GM21367 (cell line): ENCODE measurements around the gene NSG1.

Experiments used
- ATAC-seq: cut with Tn5 transposase; IDR thresholded peaks from one replicate; pipeline ENCODE4 v1.9.1; 2021; ENCODE audit not compliant: unreplicated experiment

Gene NSG1

DNA sequence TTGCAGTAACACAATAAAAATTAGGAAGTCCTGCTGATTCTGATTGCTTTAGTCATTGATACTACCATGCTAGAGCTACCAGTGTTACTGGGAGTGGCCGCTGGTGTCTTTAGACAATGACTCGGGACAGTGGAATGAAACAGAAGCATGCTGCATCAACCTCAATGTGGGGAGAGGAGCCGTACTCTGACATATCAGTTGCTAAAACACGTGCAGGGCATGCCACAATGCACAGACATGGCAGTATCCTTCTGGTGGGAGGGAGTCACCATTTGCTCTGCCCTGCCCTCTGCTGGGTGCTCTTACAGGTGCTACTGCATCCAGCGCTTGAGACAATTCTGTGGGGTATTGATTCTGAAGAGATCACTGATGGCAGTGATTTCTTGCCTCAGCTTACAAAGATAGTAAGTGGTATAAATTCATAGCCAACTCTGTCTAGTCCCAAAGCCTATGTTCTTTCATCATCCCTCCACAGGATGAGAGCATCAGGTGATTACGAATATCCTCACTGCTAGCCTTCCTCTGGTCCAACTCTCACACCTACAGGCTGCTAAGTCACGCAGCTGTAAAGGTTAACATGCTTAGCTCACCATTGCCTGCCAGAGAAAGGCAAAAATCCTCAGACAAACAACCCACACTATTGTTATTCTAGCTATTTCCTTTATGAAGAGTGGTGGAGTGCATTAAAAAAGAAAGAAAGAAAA, 43.7 kb downstream of the NSG1 start:
- peak; percentile 77 for ATAC-seq

DNA sequence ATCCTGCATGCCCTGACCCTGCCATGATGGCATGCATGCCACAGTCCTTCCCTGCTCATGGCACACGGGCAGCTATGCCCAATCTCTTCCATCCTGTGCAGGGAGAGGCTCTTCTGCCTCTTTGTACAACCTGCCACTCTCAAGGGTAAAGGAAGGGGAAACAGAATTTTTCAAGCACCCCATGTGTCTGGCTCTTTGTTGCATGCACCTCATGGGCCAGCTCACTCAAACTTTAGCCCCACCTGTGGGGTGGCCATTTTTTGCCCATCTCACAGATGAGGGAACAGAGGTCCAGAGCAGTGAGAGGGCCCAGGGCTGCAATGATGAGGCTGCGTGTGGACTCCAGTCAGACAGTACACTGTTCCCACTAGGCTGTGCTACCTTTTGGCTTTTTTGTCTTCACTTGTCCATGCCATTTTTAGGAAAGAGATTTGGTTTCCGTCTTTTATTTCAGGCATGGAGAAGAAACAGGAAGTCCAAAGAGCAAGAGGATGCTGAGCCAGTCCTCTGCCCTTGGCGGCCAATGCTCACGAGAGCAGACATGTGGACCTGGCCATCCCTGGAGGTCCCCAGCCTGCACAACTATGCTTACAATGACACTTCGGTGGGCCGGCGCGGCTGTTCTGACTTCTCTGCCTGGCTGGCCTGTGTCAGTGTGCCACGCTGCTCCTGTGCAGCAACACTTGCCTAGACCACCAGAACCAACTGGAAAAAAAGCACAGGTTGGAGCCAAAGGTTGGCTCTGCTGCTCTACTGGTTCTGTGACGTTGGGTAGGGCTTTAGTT, 45.6 kb downstream of the NSG1 start:
- no peak for ATAC-seq

DNA sequence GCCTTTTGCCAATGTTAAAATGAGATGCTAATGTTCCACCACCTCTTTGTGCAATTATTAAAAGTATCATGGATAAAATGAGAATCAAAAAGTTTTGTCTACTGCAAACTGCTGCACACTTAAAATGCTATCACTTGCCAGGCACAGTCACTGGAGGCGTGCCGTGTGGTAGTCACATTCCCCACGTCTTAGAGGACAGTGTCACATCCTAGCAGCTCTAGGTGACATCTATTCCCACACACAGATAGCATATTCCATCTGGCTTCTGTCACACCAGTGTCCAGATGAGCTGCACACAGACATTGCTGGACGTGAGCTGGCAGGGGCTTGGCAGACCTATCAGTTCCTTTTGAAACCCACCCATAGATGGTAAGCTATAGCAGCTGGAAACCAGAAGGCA, 47.0 kb downstream of the NSG1 start:
- ATAC-seq: no peak

DNA sequence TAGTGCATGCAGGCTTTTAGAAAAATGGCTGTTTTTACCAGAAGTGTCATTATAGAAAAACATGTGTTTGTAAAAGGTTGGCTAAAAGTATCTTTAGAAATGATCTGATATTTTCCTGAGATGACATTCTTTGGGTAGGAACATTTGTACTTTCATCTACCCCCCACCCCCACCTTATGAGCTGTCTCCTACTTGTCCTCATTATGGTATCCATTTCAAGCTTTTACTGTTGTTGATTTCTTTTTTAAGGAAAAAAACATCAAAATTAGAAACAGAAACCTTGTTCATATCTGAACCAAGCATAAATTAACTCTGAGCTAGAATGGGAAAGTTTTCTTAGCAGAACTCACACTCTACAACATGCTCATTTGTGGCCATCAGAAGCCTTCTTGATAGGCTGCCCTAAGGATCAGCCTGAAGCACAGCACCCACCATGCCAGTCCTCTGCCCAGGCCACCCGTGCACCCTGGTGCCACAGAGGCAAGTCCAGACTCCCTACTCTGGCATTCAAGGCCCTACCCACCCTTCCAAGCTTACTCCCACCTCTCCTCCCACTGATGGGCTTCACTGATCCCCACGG, 49.4 kb downstream of the NSG1 start:
- no peak for ATAC-seq

DNA sequence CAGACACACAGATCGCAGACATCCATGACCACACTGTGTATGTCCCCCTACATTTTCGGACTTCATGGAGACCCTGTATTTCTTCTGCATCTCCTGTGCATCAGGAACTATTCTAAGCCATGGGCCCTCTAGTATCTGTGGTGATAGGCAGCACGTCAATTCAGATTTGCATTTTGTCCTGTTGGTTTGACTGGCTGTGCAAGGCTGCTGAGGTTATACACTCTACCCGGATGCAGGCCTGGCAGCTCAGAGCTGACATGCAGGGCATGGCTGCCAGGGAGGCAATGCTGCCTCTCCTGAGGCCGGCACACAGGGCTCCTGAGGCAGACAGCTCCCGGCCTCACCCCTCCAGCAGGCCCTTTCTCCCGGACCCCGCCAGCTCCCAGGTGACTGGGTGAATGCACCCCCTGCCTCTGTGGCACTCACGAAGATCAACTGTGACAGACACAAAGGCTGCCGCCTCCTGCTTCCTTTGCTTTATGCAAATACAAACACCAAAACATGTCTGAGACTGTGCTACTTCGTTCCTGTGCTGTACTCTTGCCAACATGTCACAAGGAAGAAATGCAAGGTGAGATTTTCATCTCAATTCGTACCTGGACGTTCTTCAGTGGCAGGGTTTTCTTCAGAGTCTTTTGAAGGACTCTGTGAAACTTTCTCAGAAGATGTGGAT, 51.0 kb downstream of the NSG1 start:
- ATAC-seq: no peak

DNA sequence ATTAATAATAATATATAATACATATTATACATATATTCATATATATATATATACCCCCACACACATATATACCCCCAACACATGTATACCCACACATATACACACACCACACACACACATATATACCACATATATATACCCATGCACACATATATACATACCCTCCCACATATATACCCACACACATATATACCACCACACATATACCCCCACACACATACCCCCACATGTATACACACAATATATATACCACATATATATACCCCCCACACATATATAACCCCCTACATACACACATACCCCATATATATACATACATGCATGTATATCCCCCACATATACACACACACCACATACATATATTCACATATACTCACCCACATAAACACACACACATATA, 52.0 kb downstream of the NSG1 start:
- no peak for ATAC-seq

DNA sequence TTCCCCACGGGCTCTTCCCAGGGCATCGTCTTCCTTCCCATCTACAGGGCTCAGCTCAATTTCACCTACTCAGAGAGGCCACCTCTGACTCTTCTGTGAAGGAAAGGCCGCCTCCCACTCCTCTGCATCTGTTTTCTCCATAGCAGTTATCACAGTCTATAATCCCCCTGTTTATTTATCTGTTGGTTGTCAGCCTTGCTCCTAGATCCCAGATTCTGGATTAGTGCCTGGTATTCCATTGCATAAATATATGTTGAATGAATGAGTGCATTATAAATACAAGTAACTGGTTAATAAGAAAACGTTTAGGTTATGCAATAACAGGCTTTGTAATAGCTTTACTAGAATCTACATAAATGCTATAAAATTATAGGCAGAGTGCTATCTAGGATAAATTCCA, 52.9 kb downstream of the NSG1 start:
- ATAC-seq: no peak

DNA sequence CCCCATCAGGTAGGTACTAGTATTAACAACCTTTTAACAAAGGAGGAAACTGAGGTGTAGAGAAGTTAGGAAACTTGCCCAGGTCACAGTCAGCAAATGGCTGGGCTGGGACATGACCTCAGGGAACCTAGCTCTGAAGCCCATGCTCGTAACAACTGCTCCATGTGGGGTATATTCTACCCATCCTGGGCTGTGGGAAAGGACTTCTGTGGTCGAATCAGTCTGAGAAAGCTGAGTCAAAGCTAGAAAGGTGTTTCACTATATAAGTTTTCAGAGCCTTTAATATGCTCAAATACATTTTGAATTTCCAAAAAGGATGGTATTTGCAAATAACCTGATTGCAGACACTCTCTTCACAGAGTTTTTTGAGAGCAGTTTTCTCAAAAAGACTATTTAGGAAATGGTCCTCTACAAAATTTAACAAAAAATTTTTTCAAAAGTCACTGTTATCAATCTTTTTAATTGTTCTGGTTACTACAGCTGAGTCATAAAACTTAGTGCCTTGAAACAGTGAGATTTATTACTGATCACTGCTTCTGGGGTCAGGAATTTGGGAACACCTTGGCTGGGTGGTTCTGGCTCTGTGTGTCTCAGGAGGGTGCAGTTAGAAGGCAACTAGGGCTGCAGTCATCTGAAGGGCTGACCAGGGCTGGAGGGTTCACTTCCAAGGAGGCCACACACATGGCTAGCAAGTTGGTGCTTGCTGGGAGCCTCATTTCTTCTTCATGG, 53.6 kb downstream of the NSG1 start:
- no peak for ATAC-seq

DNA sequence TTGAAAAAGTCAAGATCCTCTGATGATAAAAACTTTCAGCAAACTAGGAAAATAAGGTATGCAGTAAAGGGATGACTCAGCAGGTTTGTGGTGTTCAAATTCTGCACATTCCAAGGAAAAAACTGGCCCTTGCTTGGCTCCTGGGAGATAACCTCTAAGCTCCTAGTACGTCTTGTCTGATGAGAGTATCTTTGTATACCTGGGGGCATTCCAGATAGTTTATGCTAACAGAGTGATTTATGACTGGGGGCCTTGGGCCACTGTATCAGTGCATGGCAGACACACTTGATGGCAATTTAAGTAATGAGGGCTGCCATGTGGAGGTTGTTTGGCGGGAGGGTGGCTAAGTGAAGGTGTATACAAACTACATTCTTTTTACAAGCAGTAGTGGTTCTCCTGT, 56.9 kb downstream of the NSG1 start:
- ATAC-seq: no peak

DNA sequence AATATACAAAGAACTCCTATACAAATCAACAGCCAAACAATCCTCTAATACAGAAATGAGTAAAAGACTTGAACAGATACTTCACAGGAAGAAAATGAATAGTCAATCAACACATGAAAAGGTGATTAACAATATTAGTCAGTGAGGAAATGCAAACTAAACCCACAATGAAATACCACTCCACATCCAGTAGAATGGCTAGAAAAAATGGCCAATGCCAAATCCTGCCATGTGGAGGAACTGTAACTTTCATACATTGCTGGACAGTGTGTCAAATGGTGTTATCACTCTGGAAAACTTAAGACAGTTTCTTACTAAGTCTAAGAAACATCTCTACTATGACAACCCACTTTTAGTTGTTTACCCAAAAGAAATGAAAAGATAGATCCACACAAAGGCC, 59.5 kb downstream of the NSG1 start:
- ATAC-seq: no peak

DNA sequence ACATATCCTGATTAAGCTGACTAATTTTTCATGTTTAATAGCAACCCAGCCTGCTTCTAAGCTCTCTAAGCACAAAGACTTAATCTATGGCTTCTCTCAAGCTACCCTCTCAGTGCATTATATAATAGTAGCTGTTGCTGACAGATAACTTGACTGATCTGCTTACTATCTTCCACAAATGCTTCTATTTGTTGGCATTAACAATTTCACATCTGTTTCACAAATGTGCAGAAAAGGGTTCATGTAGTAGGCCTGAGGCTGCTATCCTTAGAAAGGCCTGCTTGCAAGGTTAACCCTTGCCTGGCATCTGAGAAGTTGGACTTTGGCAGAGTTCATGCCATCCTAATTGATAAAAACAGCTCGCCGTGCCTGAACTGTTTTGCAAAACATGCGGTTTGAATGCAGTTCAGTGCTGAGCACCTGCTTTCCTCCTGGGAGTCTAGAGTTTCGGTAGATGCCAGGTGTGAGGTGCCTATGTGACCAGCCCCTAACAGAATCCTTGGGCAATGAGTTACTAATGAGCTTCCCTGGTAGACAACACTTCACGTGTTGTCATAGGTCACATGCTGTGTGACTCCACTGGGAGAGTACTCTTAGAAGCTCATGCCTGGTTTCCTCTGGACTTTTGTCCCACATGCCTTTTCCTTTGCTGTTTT, 68.4 kb downstream of the NSG1 start:
- peak; percentile 74 for ATAC-seq

DNA sequence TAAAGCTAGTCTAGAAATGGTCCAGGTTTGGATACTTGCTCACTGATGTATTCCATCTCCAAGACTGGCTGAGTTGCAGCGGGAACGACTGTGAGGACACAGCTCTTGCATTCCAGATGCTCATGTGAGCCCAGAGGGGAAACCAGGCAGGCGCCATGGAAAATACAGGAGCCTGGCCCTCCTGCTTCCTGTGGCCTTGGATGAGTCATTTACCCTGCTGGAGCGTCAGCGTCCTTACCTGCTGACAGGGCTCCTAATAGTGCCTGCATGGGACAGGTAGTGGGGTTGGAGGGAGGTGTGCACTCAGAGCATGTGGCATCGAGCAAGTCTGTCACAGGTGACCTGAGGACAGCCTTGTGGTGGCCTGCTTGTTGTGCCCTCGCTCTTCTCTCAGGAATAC, 69.4 kb downstream of the NSG1 start:
- ATAC-seq: no peak

DNA sequence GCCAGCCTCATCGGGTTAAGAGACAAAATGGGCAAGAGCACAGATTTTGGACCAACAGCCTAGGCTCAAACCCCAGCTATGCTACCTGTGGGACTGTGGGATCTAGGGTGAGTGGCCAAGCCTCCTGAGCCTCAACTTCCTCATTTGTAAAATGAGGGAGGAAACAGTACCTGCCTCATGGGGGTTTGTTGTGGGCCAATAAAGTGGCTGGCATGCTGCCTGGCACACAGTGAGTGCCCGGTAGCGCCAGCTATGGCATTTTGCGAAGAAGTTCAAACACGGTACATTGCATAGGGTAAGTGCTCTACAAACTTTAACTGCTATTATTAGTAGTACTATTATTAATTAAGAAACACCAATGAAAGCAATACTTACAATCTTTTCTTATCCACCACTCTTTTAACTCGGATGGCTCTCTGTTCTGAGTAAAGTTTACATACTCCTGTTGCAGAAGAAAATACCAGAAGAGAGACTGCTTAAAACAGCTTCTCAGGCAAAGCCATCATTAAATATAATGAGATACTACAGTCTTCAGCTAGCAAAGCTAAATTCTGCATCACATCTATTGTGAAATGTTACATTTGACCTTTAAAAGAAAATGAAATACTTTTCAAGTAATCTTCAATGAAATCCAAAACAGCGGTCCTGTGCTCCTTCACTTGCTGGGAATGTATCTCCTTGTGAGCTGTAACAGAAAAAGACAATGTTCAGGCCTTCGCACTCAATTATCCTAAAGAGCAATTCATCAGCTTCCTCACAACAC, 70.1 kb downstream of the NSG1 start:
- no peak for ATAC-seq

DNA sequence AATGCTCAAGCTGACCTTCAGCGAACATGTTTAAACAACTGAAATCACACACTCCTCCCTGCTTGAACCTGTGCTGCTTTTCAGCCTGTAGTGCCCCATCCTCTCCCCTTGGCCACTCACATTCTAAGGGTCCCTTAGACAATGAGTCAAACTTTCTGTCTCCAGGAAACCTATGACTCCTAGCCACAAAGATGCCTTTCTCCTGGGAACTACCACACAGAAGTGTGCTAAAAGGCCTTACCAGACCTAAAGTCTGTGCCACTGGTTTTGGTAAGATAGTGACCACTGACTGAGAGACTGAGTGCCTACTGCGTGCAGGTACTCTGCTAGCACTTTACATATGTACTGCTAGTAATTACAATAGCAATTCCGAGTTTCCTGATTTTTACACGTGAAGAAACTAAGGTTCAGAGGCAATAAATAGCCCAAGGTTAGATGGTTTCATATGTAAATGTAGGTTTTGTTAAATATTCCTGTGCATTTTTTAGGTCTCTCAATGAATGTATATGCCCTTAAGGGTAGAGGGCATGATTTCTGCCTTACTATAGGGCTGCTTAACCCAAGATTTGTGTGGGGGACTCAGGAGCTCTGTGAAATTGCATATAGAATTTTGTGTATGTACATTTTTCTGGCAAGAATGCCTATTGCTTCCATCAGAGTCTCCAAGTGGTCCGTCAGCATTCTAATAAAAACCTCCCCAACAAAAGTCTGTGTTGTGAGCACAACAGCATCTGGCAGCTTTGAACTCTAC, 71.1 kb downstream of the NSG1 start:
- no peak for ATAC-seq

DNA sequence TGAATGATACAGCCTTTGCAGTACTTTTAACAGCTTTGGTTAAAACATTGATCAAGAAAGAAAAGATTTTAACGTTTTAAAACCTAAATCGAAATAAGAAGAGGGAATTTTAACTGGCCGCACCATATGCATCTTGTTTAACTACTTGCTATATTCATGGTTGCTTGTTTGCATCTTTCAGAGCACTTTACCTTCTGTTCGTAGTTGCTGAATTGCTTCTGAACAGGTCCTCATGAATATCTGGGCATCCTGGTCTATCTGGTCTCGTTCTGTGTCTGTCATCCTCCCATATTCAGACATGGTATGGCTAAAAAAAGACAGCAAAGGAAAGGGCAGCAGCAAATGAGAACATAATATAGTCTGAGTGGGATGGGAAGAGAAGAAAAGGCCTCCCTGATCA, 72.3 kb downstream of the NSG1 start:
- ATAC-seq: no peak

DNA sequence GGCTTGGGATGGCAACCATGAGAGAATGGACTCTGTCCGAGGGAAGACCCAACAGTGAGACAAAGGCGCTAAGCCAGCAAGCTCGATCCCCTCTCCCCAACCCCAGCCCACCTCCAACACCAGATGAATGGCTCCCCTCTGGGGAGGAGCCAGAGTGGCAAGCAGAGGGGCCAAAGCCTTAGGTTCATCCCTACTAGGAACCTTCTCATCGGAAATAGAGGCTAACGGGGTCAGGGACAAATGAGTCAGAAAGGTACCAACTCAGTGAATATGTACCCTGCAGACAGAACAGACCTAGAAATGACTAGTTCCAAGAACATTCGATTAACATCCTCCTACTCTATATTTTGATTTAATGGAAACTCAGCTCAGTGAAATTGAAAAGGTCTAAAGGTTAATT, 73.9 kb downstream of the NSG1 start:
- ATAC-seq: no peak

DNA sequence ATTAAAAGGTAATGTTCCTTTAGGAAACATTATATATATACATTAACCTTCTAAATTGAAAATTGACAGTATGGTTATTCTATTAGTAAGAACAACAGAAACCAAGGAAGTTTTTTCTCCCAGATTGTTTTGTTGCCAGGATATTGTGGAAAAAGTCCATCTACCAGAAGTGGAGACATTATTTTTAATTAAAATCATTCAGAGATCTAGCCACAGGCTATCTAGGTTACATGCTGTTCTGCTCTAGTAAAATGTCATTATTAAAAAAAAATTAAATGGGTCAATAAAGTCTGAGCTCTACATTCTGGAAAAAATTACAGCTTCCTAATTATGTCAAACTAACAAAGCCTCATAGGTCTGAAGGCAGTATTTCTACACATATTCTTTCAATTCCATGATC, 74.3 kb downstream of the NSG1 start:
- no peak for ATAC-seq

DNA sequence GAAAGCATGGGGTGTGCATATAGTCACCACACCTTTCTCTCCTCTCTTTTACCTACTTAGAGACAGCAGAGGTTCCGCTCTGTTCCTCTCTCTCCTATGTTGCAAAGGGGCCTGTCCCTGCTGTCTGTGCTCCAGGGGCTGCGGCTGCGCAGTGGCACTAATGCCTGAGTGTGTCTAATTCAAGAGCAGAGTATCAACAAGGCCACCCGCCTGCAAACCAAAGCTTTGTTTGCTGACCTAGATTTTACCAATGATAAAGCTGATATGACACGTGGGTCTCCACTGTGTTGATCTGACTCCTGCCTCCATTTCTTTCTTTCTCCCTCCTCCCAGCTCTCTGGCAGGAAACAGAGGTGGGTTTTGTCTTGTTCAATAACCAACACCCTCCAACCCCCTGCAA, 74.9 kb downstream of the NSG1 start:
- no peak for ATAC-seq

DNA sequence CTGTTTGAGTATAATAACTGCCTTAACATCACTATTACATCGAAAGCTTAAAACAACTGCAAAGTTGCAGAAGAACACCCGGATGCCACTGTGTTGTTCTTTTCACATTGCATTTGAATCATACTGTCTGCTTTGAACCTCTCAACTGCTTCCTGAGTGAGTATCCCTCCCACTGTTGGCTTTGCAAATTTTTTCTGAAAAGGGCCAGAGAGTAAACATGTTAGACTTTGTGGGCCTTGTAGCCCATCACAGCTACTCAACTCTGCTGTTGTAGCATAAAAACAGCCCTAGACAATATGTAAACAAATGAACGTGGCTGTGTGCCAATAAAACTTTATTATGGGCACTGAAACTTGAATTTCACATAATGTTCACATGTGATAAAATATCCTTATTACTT, 76.1 kb downstream of the NSG1 start:
- no peak for ATAC-seq
